WI38 (cell line): ENCODE measurements around the gene ANKRD60.

Experiments
- H3K4me3 ChIP-seq: 2 replicates; pipeline ENCODE4 v1.5.1; 2011; ENCODE audit warnings: low read depth, mild to moderate bottlenecking, control low read depth, low read length
- TF ChIP-seq, protein P1 (sequence below): IDR thresholded peaks from 2 replicates; pipeline ENCODE4 v1.5.1; 2012; ENCODE audit warnings: low read depth, mild to moderate bottlenecking, control low read depth, low read length

The ANKRD60 gene

DNA sequence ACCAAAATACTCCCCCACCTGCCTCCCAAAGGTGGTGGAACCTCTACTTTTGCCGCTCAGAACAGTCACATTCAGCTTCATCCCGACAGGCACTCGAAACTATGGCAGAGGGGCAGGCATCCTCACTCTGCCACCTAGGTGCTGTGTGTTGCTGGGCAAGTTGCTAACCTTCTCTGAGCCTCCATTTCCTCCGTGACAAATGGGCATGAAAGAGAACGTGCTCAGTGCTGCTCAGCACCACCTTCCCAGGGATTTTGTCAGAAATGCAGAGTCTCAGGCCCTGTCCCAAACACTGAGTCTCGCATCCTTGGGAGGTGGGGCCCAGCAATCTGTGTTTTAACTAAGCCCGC is 18.1 kb downstream of the ANKRD60 start:
- TF ChIP-seq, protein P1, sequence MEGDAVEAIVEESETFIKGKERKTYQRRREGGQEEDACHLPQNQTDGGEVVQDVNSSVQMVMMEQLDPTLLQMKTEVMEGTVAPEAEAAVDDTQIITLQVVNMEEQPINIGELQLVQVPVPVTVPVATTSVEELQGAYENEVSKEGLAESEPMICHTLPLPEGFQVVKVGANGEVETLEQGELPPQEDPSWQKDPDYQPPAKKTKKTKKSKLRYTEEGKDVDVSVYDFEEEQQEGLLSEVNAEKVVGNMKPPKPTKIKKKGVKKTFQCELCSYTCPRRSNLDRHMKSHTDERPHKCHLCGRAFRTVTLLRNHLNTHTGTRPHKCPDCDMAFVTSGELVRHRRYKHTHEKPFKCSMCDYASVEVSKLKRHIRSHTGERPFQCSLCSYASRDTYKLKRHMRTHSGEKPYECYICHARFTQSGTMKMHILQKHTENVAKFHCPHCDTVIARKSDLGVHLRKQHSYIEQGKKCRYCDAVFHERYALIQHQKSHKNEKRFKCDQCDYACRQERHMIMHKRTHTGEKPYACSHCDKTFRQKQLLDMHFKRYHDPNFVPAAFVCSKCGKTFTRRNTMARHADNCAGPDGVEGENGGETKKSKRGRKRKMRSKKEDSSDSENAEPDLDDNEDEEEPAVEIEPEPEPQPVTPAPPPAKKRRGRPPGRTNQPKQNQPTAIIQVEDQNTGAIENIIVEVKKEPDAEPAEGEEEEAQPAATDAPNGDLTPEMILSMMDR = no peak
- H3K4me3 ChIP-seq = no peak overlapping the region

DNA sequence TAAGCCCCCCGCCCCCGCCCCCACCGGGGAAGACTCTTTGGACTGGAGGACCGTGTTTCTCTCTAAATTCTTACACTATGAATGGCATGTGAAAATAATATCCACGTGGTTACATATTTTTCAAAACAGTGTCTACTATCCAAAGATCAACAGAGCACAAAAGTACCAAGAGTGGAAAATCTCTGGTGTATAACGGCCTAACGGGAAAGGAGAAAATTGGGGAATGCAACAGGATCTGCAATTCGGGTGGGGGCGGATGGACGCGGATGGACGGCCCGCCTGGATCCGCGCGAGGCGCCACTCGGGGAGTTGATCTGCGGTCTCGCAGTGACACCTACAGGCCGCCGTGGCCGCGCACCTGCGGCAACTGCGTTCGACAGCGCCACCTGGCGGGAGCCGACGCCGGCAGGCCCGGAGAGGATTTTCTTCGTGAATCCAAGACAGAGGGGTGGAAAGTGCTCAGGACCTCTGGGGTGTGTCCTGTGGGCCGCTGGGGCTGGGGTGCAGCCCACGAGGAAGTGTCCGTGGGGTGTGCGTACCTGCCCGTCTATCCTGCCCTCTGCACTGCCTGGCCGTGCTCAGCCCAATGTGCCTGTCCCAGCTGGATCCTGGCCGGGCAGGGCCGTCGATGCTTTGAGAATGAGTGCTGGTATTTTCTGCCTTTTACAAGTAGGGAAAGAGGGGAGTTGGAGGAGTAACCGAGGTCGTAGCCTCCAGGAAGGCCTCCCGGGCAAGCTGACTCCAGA is 18.6 kb downstream of the ANKRD60 start:
- TF ChIP-seq, protein P1 = peak; percentile 100
- no peak overlapping the region for H3K4me3 ChIP-seq

- H3K4me3 ChIP-seq = no peak overlapping the region
- TF ChIP-seq, protein P1 = no peak
Observed at GRCh38 chr20:58208944-58209343, 19.5 kb downstream of the ANKRD60 start.

GRCh38 chr20:58205850-58206249 is 22.6 kb downstream of the ANKRD60 start:
- TF ChIP-seq, protein P1 = no peak
- no peak overlapping the region for H3K4me3 ChIP-seq

DNA sequence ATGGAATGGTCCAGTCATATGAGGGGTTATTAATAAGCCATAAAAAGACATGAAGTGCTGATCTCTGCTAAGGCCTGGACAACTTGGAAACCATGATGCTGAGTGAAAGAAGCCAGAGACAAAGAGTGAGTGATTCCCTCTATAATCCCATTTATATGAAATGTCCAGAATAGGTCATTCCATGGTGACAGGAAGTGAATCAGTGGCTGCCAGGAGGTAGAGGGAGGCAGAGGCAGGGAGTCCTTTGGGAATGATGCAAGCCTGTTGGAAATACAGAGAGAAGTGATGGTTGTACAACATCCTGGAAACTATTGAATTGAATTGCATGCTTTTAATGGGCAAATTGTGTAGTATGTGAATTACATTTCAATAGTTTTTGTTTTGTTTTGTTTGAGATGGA is 26.4 kb downstream of the ANKRD60 start:
- no peak overlapping the region for H3K4me3 ChIP-seq
- TF ChIP-seq, protein P1 = no peak

GRCh38 chr20:58201616-58202015 is 26.8 kb downstream of the ANKRD60 start:
- no peak overlapping the region for H3K4me3 ChIP-seq
- TF ChIP-seq, protein P1 = no peak

GRCh38 chr20:58199469-58199868 is 29.0 kb downstream of the ANKRD60 start:
- TF ChIP-seq, protein P1 = no peak
- no peak overlapping the region for H3K4me3 ChIP-seq
